ENCODE data around the gene CACNB4.
"Not testable (repeated sequence)": the region's sequence is repeated elsewhere in the genome, so short reads cannot be mapped to it uniquely, and the experiment has no call there.

The CACNB4 gene

DNA sequence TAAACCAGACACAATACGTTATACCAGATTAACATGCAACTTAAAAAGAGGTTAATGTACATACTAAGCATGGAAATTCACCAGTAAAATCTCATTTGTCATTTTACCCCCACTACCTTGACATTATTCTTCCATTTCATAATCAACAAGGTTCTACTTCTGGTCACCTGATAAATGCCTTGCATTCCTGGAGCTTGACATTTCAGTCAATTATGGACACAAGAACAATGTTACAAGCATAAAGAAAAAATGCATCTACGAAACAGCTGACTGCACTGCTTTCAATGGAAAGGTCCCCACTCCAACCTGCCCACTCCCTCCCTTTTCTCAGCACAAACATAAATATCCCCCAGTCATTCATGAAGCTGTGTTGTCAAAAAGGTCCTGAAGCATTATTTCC, 302.1 kb downstream of the CACNB4 start:
- TF ChIP-seq, protein P1, sequence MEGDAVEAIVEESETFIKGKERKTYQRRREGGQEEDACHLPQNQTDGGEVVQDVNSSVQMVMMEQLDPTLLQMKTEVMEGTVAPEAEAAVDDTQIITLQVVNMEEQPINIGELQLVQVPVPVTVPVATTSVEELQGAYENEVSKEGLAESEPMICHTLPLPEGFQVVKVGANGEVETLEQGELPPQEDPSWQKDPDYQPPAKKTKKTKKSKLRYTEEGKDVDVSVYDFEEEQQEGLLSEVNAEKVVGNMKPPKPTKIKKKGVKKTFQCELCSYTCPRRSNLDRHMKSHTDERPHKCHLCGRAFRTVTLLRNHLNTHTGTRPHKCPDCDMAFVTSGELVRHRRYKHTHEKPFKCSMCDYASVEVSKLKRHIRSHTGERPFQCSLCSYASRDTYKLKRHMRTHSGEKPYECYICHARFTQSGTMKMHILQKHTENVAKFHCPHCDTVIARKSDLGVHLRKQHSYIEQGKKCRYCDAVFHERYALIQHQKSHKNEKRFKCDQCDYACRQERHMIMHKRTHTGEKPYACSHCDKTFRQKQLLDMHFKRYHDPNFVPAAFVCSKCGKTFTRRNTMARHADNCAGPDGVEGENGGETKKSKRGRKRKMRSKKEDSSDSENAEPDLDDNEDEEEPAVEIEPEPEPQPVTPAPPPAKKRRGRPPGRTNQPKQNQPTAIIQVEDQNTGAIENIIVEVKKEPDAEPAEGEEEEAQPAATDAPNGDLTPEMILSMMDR (conservative IDR thresholded peaks at IDR 0.05; ENCODE audit: low read depth, low read length) = no peak
- no peak overlapping the region for H3K4me3 ChIP-seq (ENCODE audit: low read length)
- peak; percentile 38 for DNase-seq (ENCODE audit: low read depth)

DNA sequence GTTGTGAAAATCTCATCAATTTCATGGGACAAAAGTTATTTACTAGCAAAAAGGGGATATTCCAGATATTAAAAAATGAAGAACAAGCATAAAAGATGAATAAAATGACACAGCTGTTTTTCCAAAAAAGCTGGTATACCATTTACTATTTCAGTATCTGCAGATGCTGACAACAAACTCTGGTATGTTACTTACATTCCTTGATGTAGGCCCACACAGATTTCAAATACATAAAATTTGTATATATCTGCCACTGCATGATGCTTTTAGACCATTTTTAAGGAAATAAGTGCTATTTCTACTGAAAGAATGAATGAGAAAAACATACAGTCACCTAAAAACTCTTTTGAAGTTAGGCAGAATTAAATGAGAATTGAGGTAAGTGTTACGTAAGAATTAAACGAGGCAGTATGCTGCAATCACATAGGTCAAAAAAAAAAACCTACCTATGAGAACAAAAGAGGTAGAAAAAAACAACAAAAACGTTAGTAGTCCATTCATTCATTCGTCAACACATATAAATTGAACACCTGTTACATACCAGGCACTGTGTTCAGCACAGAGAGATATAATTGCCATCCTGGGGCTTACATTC, 303.1 kb downstream of the CACNB4 start:
- TF ChIP-seq, protein P1 (conservative IDR thresholded peaks at IDR 0.05; ENCODE audit: low read depth, low read length) = no peak
- no peak overlapping the region for H3K4me3 ChIP-seq (ENCODE audit: low read length)
- DNase-seq (ENCODE audit: low read depth) = no peak

DNA sequence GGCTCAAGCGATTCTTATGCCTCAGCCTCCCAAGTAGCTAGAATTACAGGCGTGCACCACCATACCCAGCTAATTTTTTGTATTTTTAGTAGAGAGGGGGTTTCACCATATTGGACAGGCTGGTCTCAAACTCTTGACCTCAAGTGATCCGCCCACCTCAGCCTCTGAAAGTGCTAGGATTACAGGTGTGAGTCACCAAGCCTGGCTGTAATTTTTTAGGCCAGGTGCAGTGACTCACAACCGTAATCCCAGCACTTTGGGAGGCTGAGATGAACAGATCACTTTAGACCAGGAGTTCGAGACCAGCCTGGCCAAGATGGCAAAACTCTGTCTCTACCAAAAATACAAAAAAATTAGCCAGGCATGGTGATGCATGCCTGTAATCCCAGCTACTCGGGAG, 304.4 kb downstream of the CACNB4 start:
- DNase-seq (ENCODE audit: low read depth) = not testable (repeated sequence)

DNA sequence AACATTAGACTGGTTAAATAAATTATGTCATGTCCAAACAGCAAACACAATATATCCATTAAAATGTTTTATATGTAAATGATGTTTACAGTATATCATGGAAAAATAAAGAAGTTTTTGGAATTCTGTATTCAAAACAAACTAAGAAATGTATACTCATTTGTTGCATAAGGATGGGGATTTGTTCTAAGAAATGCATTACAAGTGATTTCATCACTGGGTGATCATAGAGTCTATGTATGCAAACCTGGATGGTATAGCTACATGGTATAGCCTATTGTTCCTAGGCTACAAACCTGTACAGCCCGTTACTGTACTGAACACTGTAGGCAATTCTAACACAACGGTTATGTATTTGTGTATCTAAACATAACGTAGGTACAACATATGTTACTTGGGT, 305.7 kb downstream of the CACNB4 start:
- H3K4me3 ChIP-seq (ENCODE audit: low read length) = no peak overlapping the region
- no peak for DNase-seq (ENCODE audit: low read depth)

More for the DNA sequence above, 304.4 kb downstream of the CACNB4 start:
- H3K4me3 ChIP-seq (ENCODE audit: low read length) = not testable (repeated sequence)

DNA sequence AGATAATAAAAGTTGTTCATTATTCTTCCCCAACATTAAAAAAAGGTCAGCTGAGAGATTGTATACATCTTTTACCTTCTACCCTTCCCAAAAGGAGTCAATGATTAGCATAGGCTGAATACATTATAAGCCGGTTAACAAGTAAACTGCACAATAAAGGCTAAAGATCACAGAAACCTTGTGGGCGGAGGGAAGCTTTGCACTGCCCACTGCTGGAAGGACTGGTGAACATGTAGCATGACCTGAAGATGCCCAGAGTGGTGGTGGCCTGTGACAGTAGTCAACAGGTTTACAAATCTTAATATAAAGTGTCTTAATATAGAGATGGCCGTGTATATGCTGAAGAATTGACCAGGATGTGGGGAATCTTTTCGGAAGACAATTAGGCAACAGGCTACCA, 306.3 kb downstream of the CACNB4 start:
- DNase-seq (ENCODE audit: low read depth) = no peak
- TF ChIP-seq, protein P1 (conservative IDR thresholded peaks at IDR 0.05; ENCODE audit: low read depth, low read length) = peak; percentile 13
- H3K4me3 ChIP-seq (ENCODE audit: low read length) = no peak overlapping the region

More for the DNA sequence above, 305.7 kb downstream of the CACNB4 start:
- TF ChIP-seq, protein P1 (conservative IDR thresholded peaks at IDR 0.05; ENCODE audit: low read depth, low read length) = no peak

DNA sequence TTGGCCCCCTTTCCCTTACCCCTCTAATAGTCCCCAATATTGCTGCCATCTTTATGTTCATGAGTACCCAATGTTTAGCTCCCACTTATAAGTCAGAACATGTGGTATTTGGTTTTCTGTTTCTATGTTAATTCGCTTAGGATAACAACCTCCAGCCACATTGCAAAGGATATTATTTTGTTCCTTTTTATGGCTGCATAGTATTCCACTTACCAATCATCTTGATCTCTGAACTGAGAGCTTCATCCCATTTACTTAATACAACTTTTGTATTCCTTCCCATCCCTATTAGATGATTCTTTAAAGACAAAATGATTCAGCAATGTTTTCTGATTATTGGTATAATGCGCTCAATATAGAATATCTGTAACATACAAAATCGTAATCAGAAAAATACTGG, 307.3 kb downstream of the CACNB4 start:
- TF ChIP-seq, protein P1 (conservative IDR thresholded peaks at IDR 0.05; ENCODE audit: low read depth, low read length) = no peak
- DNase-seq (ENCODE audit: low read depth) = no peak
- no peak overlapping the region for H3K4me3 ChIP-seq (ENCODE audit: low read length)

DNA sequence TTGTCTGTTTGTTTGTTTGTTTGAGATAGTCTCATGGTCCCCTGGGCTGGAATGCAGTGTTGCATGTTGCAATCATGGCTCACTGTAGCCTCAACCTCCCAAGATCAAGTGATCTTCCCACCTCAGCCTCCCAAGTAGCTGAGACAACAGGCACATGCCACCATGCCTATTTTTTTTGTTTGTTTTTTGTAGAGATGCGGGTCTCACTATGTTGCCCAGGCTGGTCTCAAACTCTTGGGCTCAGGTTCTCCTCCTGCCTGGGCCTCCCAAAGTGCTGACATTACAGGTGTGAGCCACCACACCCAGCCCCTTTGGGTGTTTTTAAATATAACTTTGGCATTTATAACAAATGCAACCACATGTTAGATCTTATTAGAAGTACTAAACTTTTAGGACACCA, 308.2 kb downstream of the CACNB4 start:
- TF ChIP-seq, protein P1 (conservative IDR thresholded peaks at IDR 0.05; ENCODE audit: low read depth, low read length) = no peak
- no peak overlapping the region for H3K4me3 ChIP-seq (ENCODE audit: low read length)
- DNase-seq (ENCODE audit: low read depth) = no peak

Measured in retinal pigment epithelial cell (primary cell).